Natural killer cell treated with Interleukin-12 subunit alpha and Interleukin-12 subunit beta and Interleukin-15 and Interleukin-18, amount 100 ng/mL, for 72 hours (primary cell): Measurements from ENCODE around the gene LTF. TPM values are rescaled to one million over a fixed set of nuclear protein-coding genes. Genes with fewer than 3 reads are reported as not detected.
"Not testable (repeated sequence)": the region's sequence is repeated elsewhere in the genome, so short reads cannot be mapped to it uniquely, and the experiment has no call there.

Source experiments
- ATAC-seq, 2 donors: fragments of 150-1000 bp; cut with Tn5 transposase in 1 of 2; sonication (Bioruptor Pico), chemical (Tn5 transposase) in 1 of 2; 2 replicates each; pipeline ENCODE4 v1.10.0; 2021
- DNase-seq: peaks from one replicate; pipeline ENCODE4 v3.0.0; 2022; ENCODE audit warnings: low spot score
- H3K27ac Mint-ChIP-seq, 2 donors: 1 replicate in 1 of 2; 2 replicates in 1 of 2; pipeline ENCODE4 v1.8.0; 2022; ENCODE audit warnings: mixed read lengths in 2 of 2, mild to moderate bottlenecking in 1 of 2, moderate library complexity in 1 of 2
- H3K27me3 Mint-ChIP-seq, 2 donors: 1 replicate in 1 of 2; 2 replicates in 1 of 2; pipeline ENCODE4 v1.8.0; 2022; ENCODE audit warnings: mixed read lengths in 2 of 2
- H3K36me3 Mint-ChIP-seq: one replicate; pipeline ENCODE4 v1.8.0; 2022; ENCODE audit warnings: mixed read lengths
- H3K4me1 Mint-ChIP-seq, 2 donors: 1 replicate in 1 of 2; 2 replicates in 1 of 2; pipeline ENCODE4 v1.8.0; 2022; ENCODE audit warnings: low read depth in 2 of 2, mixed read lengths in 2 of 2, mild to moderate bottlenecking in 1 of 2
- H3K4me3 Mint-ChIP-seq: one replicate; pipeline ENCODE4 v1.8.0; 2022; ENCODE audit warnings: mixed read lengths
- H3K9me3 Mint-ChIP-seq: 2 replicates; pipeline ENCODE4 v1.8.0; 2022; ENCODE audit warnings: mixed read lengths
- total RNA-seq, 2 donors: library from RNA; stranded (reverse); gene quantifications; one replicate each; pipeline ENCODE4 v1.2.3, GENCODE V29; 2022

The LTF gene
- total RNA-seq, 2 donors from 2014 or later = 0.20 TPM; not detected in 1

- Mint-ChIP-seq H3K27ac (no peak overlapping the region), H3K9me3 (no peaks in the 10 kb centered on the region), H3K36me3 (no peaks in the 10 kb centered on the region), H3K27me3 (peaks cover 0 to 3% of the 10 kb centered on the region in 2 donors), H3K4me3 (no peak overlapping the region), H3K4me1 (peaks cover 7% of the 10 kb centered on the region in 2 donors)
- no peak for ATAC-seq
- no peak for DNase-seq
Measured at GRCh38 chr3:46400846-46401245, 63.9 kb downstream of the LTF start.

GRCh38 chr3:46400000-46400734 is 64.5 kb downstream of the LTF start:
- Mint-ChIP-seq H3K36me3 (no peaks in the 10 kb centered on the region), H3K4me1 (peaks cover 7 to 11% of the 10 kb centered on the region in 2 donors), H3K9me3 (no peaks in the 10 kb centered on the region), H3K4me3 (no peak overlapping the region), H3K27ac (no peak overlapping the region), H3K27me3 (peaks cover 0 to 3% of the 10 kb centered on the region in 2 donors)
- DNase-seq (peak; percentile 40), ATAC-seq (peak in 1 of 2 donors; percentile 53)

GRCh38 chr3:46399557-46399956 is 65.1 kb downstream of the LTF start:
- no peaks in the 10 kb centered on the region for H3K36me3 Mint-ChIP-seq
- no peaks in the 10 kb centered on the region for H3K9me3 Mint-ChIP-seq
- H3K4me1 Mint-ChIP-seq = peaks cover 7 to 15% of the 10 kb centered on the region in 2 donors
- no peak for ATAC-seq
- H3K27me3 Mint-ChIP-seq = peaks cover 0 to 4% of the 10 kb centered on the region in 2 donors
- DNase-seq = peak; percentile 8
- no peak overlapping the region for H3K27ac Mint-ChIP-seq
- H3K4me3 Mint-ChIP-seq = no peak overlapping the region

- peaks cover 0 to 7% of the 10 kb centered on the region in 2 donors for H3K27me3 Mint-ChIP-seq
- no peak for ATAC-seq
- DNase-seq = no peak
- H3K36me3 Mint-ChIP-seq = no peaks in the 10 kb centered on the region
- H3K4me3 Mint-ChIP-seq = no peak overlapping the region
- H3K27ac Mint-ChIP-seq = no peak overlapping the region
- peaks cover 7 to 18% of the 10 kb centered on the region in 2 donors for H3K4me1 Mint-ChIP-seq
- H3K9me3 Mint-ChIP-seq = no peaks in the 10 kb centered on the region
Measured at GRCh38 chr3:46399098-46399497, 65.6 kb downstream of the LTF start.

- Mint-ChIP-seq H3K4me1 (peaks cover 7 to 18% of the 10 kb centered on the region in 2 donors), H3K27me3 (peaks cover 0 to 7% of the 10 kb centered on the region in 2 donors), H3K36me3 (no peaks in the 10 kb centered on the region), H3K27ac (no peak overlapping the region), H3K9me3 (no peaks in the 10 kb centered on the region), H3K4me3 (no peak overlapping the region)
- ATAC-seq = no peak
- peak; percentile 18 for DNase-seq
Measured at GRCh38 chr3:46398186-46398955, 66.3 kb downstream of the LTF start.

GRCh38 chr3:46397111-46397510 is 67.6 kb downstream of the LTF start:
- Mint-ChIP-seq H3K9me3 (no peaks in the 10 kb centered on the region), H3K27ac (peak overlapping the region in 1 of 2 donors; percentile 67), H3K36me3 (no peaks in the 10 kb centered on the region), H3K4me1 (peaks cover 7 to 18% of the 10 kb centered on the region in 2 donors), H3K27me3 (peaks cover 0 to 4% of the 10 kb centered on the region in 2 donors), H3K4me3 (no peak overlapping the region)
- peak; percentile 42 for DNase-seq
- no peak for ATAC-seq

GRCh38 chr3:46395766-46396530 is 68.8 kb downstream of the LTF start:
- Mint-ChIP-seq H3K9me3 (no peaks in the 10 kb centered on the region), H3K36me3 (no peaks in the 10 kb centered on the region), H3K4me1 (peaks cover 7 to 18% of the 10 kb centered on the region in 2 donors), H3K27me3 (peaks cover 0 to 4% of the 10 kb centered on the region in 2 donors), H3K27ac (peak overlapping the region in 1 of 2 donors; percentile 67), H3K4me3 (no peak overlapping the region)
- peak in 1 of 2 donors; percentile 49 for ATAC-seq
- DNase-seq = peak; percentile 48

GRCh38 chr3:46395210-46395661 is 69.5 kb downstream of the LTF start:
- Mint-ChIP-seq H3K36me3 (no peaks in the 10 kb centered on the region), H3K4me1 (peaks cover 7 to 18% of the 10 kb centered on the region in 2 donors), H3K27me3 (peaks cover 0 to 4% of the 10 kb centered on the region in 2 donors), H3K4me3 (no peak overlapping the region), H3K9me3 (no peaks in the 10 kb centered on the region), H3K27ac (no peak overlapping the region)
- DNase-seq (peak; percentile 22), ATAC-seq (no peak)

GRCh38 chr3:46393554-46394434 is 70.9 kb downstream of the LTF start:
- Mint-ChIP-seq H3K9me3 (no peaks in the 10 kb centered on the region), H3K27me3 (peaks cover 0 to 4% of the 10 kb centered on the region in 2 donors), H3K27ac (no peak overlapping the region), H3K36me3 (no peaks in the 10 kb centered on the region), H3K4me1 (peaks cover 7 to 18% of the 10 kb centered on the region in 2 donors), H3K4me3 (no peak overlapping the region)
- no peak for DNase-seq
- ATAC-seq = peak; percentile 53 to 61

GRCh38 chr3:46393011-46393410 is 71.7 kb downstream of the LTF start:
- Mint-ChIP-seq H3K36me3 (no peaks in the 10 kb centered on the region), H3K27me3 (peaks cover 0 to 4% of the 10 kb centered on the region in 2 donors), H3K4me3 (no peak overlapping the region), H3K27ac (no peak overlapping the region), H3K4me1 (peaks cover 7 to 18% of the 10 kb centered on the region in 2 donors), H3K9me3 (no peaks in the 10 kb centered on the region)
- no peak for ATAC-seq
- peak; percentile 8 for DNase-seq

GRCh38 chr3:46391526-46391925 is 73.2 kb downstream of the LTF start:
- not testable (repeated sequence) for H3K27me3 Mint-ChIP-seq, DNase-seq, H3K27ac Mint-ChIP-seq, H3K9me3 Mint-ChIP-seq, H3K4me3 Mint-ChIP-seq, ATAC-seq, H3K36me3 Mint-ChIP-seq
- H3K4me1 Mint-ChIP-seq = peaks cover 1 to 15% of the 10 kb centered on the region in 2 donors

GRCh38 chr3:46389306-46389705 is 75.4 kb downstream of the LTF start:
- no peak overlapping the region for H3K27ac Mint-ChIP-seq
- H3K4me1 Mint-ChIP-seq = peaks cover 11% of the 10 kb centered on the region in 2 donors
- ATAC-seq = no peak
- H3K27me3 Mint-ChIP-seq = peaks cover 0 to 4% of the 10 kb centered on the region in 2 donors
- no peaks in the 10 kb centered on the region for H3K9me3 Mint-ChIP-seq
- H3K36me3 Mint-ChIP-seq = no peaks in the 10 kb centered on the region
- no peak overlapping the region for H3K4me3 Mint-ChIP-seq
- no peak for DNase-seq

GRCh38 chr3:46388847-46389246 is 75.9 kb downstream of the LTF start:
- not testable (repeated sequence) for DNase-seq, ATAC-seq, H3K4me3 Mint-ChIP-seq, H3K36me3 Mint-ChIP-seq, H3K9me3 Mint-ChIP-seq, H3K27ac Mint-ChIP-seq, H3K27me3 Mint-ChIP-seq
- H3K4me1 Mint-ChIP-seq = peaks cover 12 to 14% of the 10 kb centered on the region in 2 donors
